HCT116 (cell line): ENCODE data around the gene COQ6.

Experiments used
- CTCF ChIP-seq, 3 experiments: fragments of 200-600 bp in 1 of 3; sonication (generic) in 1 of 3; IDR thresholded peaks in 2 of 3; conservative IDR thresholded peaks in 1 of 3; 2 replicates each; pipeline ENCODE4 v1.5.1; 2012 to 2017; ENCODE audit warnings: low read depth in 2 of 3, low read length in 2 of 3, antibody characterized with exemption in 1 of 3, borderline replicate concordance in 1 of 3, control low read depth in 1 of 3, mild to moderate bottlenecking in 1 of 3, mixed read lengths in 1 of 3, mixed run types in 1 of 3, moderate library complexity in 1 of 3; ENCODE audit not compliant: insufficient read depth in 1 of 3
- EGR1 ChIP-seq: IDR thresholded peaks from 2 replicates; pipeline ENCODE4 v1.6.1; 2012; ENCODE audit warnings: low read depth
- EZH2 ChIP-seq: fragments of 200-600 bp; sonication (generic); IDR thresholded peaks from 2 replicates; pipeline ENCODE4 v1.6.1; 2017; ENCODE audit warnings: antibody characterized with exemption, mixed run types
- MAX ChIP-seq: IDR thresholded peaks from 2 replicates; pipeline ENCODE4 v1.6.1; 2012
- POLR2A ChIP-seq: IDR thresholded peaks from 2 replicates; pipeline ENCODE4 v1.7.0; 2011; ENCODE audit warnings: borderline replicate concordance; ENCODE audit not compliant: insufficient read depth, insufficient read length; ENCODE audit errors: extremely low read depth
- POLR2AphosphoS5 ChIP-seq: IDR thresholded peaks from 2 replicates; pipeline ENCODE4 v1.6.1; 2011; ENCODE audit warnings: mild to moderate bottlenecking, low read depth, low read length, moderate library complexity
- SIN3A ChIP-seq: IDR thresholded peaks from 2 replicates; pipeline ENCODE4 v1.6.1; 2012; ENCODE audit warnings: low read depth
- SRF ChIP-seq: IDR thresholded peaks from 2 replicates; pipeline ENCODE4 v1.6.1; 2012; ENCODE audit warnings: low read depth
- ZNF274 ChIP-seq: fragments of 200-500 bp; sonication (Bioruptor generic); IDR thresholded peaks from 2 replicates; pipeline ENCODE4 v1.6.1; 2014; ENCODE audit warnings: mild to moderate bottlenecking, low read depth, low read length, inconsistent platforms
- TF ChIP-seq, protein P1 (sequence below): IDR thresholded peaks from 2 replicates; pipeline ENCODE4 v1.6.1; 2012

- no peak for TF ChIP-seq CTCF (IDR thresholded peaks at IDR 0.05 in 2 of 3, conservative IDR thresholded peaks at IDR 0.05 in 1 of 3; ENCODE audit: borderline replicate concordance in 1 of 3, insufficient read depth in 1 of 3, low read depth in 2 of 3, low read length in 2 of 3)
- TF ChIP-seq EZH2 = no peak
- no peak for TF ChIP-seq POLR2A
- no peak for TF ChIP-seq ZNF274
- TF ChIP-seq MAX = no peak
- no peak for TF ChIP-seq EGR1
- no peak for TF ChIP-seq POLR2AphosphoS5
- TF ChIP-seq SRF = no peak
- no peak for TF ChIP-seq SIN3A
- TF ChIP-seq, protein P1, sequence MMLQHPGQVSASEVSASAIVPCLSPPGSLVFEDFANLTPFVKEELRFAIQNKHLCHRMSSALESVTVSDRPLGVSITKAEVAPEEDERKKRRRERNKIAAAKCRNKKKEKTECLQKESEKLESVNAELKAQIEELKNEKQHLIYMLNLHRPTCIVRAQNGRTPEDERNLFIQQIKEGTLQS = no peak
These were observed 48.6 kb downstream of the COQ6 start for GRCh38 chr14:73998726-73999125.
